Loucy (cell line): ENCODE results near the gene LMBR1.

Experiments
- EZH2phosphoT487 ChIP-seq: fragments of 200-600 bp; IDR thresholded peaks from 2 replicates; pipeline ENCODE4 v1.6.1; 2018; ENCODE audit warnings: antibody characterized with exemption, mild to moderate bottlenecking, moderate library complexity, borderline replicate concordance
- TF ChIP-seq, protein P1 (sequence below): fragments of 200-600 bp; sonication (generic); conservative IDR thresholded peaks from 2 replicates; pipeline ENCODE4 v1.5.1; 2014; ENCODE audit warnings: mild to moderate bottlenecking, antibody characterized with exemption, low read length

- TF ChIP-seq, protein P1, sequence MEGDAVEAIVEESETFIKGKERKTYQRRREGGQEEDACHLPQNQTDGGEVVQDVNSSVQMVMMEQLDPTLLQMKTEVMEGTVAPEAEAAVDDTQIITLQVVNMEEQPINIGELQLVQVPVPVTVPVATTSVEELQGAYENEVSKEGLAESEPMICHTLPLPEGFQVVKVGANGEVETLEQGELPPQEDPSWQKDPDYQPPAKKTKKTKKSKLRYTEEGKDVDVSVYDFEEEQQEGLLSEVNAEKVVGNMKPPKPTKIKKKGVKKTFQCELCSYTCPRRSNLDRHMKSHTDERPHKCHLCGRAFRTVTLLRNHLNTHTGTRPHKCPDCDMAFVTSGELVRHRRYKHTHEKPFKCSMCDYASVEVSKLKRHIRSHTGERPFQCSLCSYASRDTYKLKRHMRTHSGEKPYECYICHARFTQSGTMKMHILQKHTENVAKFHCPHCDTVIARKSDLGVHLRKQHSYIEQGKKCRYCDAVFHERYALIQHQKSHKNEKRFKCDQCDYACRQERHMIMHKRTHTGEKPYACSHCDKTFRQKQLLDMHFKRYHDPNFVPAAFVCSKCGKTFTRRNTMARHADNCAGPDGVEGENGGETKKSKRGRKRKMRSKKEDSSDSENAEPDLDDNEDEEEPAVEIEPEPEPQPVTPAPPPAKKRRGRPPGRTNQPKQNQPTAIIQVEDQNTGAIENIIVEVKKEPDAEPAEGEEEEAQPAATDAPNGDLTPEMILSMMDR: no peak
- no peak for TF ChIP-seq EZH2phosphoT487
Measured at GRCh38 chr7:156691764-156692163, 201.2 kb downstream of the LMBR1 start.
